OCI-M2 (cell line): ENCODE data around the gene PNKD.

Experiments
- DNase-seq: peaks from one replicate; lab custom pipeline; 2025; ENCODE audit not compliant: unreplicated experiment; lab: John Stamatoyannopoulos, UW

PNKD gene

DNA sequence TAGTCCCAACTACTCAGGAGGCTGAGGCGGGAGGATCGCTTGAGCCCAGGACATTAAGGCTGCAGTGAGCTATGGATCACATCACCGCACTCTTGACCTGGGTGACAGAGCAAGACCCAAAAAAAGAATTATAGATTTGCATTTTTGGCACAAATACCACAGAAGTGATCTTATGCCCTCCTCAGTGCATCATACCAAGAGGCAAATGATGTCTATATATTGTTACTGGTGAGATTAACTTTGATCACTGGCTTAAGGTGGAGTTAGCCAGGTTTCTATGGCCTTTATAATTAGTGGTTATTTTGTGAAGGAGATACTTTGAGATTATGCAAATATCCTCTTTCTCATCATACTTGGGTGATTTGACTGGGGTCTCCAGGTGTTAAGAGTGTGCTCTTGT is 64.2 kb downstream of the PNKD start:
- DNase-seq = no peak

DNA sequence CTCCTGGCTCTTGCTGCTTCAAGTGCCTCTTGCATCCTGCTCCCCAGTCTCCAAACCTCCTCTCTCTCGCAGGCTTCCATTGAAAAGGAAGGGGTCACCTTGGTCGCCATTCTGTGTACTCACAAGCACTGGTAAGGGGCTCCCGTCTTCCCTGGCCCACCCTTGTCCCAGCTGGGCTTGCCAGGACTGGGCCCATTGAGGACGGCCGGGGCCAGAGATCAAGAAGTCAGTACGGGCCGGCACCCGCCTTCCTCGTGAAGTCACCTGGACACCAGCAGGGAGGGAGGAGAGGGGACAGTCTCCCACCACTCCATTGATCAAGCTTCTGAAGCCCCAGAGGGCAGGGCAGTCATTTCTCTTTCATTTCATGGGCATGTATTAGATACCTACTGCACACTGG is 70.3 kb downstream of the PNKD start:
- no peak for DNase-seq

DNA sequence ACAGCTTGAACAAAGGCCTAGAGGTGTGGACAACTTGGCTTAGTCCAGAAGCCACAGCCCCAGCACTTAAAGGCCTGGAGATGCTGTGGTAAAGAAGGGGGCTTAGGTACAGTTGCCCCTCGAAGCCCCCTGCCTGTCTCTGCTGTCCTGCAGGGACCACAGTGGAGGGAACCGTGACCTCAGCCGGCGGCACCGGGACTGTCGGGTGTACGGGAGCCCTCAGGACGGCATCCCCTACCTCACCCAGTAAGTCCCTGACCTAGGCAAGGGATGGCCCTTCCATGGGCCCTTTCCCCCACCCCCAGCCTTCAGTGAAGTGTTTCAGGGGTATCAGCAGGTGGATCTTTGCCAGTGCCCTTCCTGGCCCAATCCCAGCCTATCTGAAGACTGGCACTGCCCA is 71.1 kb downstream of the PNKD start:
- no peak for DNase-seq

DNA sequence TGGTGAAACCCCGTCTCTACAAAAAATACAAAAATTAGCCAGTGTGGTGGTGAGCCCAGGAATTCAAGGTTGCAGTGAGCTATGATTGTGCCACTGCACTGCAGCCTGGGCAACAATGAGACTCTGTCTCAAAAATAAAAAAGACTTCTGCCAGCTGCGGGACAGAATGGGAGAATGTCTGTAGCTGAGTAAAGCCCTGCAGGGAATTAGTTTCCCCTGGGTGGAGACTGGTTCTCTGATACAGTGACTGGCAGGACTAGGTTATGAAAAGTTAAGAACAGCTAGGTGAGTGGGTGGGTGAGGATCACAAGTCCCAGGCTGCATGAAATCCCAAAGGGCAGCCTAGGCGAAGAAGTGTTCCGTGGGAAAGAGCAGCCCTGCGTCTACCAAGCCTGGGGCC is 72.5 kb downstream of the PNKD start:
- no peak for DNase-seq

DNA sequence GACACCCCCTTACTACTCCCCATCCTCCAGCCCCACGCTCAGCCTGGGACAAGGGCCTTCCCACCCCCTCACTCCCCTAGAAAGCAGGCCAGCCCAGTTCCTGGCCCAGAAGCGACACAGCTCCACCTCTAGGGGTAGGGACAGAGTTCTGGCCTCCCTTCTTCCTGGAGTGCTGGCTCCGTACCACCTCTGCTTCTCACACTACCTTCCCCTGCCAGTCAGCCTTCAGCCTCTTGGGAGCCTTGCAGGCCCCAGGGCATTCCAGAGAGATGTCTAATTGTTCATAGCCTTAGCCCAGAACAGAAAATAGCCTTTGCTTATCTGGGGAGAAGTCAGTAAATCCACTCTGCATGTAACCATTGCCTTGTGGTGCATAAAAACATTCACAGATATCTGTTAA is 73.3 kb downstream of the PNKD start:
- DNase-seq = no peak

DNA sequence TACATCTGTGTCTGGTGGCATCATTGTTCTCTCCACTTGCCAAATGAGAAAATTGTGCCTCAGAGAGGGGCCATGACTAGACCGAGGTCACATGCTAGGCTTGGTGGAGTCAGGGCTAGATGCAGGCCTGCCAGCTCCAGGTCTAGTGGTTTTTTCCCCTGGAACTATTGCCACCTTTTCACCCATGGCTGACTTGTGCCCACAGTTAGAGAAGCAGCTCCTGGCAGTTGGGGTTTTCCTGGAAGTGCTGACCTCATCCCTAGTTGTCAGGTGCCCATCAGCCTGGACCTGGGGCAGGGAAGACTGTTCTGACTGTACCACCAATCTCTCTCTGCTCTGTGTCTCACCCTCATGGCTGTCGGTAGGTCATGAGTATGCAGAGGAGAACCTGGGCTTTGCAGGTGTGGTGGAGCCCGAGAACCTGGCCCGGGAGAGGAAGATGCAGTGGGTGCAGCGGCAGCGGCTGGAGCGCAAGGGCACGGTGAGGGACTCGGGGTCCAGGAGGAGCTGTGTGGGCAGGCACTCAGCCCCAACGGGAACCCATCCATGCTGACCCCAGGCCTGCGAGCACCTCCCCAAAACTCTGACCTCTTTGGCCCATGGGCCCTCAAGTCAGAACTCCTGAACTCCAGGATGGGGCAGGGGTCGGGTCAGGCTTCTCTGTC is 73.9 kb downstream of the PNKD start:
- no peak for DNase-seq

DNA sequence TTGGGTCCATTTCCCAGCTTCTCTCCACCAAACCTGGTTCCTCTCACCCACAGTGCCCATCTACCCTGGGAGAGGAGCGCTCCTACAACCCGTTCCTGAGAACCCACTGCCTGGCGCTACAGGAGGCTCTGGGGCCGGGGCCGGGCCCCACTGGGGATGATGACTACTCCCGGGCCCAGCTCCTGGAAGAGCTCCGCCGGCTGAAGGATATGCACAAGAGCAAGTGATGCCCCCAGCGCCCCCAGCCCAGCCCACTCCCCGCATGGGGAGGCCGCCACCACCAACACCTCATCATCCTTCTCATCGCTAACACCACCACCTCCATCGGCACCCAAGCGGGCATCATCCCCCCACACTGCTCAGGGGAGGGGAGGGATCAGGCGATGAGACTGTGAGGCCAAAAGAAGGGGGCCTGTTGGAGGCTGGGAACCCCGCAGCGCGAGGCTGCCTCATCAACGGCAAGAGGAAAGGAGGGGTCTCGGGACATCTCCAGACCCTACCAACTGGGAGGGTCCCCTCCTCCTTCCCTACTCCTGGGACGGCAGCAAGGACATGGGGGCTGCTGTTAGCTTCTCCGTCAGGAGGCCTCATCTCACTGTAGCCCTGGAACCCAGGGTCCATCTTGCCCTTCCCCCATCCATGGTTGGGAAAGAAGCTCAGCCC is 74.6 kb downstream of the PNKD start:
- DNase-seq = no peak

DNA sequence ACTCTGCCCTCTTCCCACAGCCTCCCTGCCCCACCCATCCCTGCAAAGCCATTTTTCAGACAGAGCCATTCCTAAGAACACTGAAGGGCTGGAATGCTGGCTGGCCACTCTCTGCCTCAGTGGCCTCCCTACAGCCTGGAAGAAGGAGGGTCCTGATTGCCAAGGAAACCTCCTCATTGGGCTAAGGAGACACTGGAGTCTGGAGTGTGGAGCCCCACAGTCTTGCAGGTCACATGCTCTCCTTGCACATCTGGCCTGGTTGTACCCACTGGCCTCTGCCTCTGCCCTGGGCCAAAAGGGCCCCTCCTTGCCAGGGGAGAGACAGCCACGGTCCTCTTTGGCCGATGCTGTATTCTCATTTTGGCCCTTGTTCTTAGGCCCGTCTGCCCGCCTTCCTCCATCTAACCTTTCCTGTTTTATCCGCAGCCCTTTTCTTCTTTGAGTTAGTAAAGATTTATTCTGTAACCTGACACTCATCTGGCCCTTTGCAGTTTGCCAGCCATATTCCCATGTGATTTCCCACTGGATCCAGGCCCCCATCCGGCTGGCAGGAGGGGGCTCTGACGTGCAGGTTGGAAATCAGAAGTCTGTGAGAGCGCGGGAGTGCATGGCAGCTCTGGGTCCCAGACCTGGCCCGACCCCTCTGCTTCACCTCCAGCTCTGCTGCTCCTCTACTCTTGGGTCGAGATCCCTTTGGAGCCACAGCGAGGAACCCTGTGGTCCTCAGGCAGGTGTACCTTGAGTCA is 75.3 kb downstream of the PNKD start:
- DNase-seq = no peak

DNA sequence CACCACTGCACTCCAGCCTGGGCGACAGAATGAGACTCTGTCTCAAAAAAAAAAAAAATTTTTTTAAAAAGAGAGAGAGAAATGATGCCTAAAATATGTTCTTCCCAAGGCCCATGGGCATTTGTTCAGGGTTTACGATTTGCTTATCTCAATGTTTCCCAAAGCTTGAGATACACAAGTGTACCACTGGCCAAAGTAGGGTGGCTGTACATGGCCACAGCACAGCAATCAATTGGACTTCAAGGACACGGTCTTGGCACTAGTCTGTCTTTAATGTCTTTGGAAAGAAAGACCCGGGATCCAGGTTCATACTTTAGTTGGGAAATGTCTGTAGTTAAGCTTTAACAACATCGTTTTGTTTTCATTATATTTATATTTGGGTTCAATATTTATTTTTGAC is 76.9 kb downstream of the PNKD start:
- DNase-seq = no peak

DNA sequence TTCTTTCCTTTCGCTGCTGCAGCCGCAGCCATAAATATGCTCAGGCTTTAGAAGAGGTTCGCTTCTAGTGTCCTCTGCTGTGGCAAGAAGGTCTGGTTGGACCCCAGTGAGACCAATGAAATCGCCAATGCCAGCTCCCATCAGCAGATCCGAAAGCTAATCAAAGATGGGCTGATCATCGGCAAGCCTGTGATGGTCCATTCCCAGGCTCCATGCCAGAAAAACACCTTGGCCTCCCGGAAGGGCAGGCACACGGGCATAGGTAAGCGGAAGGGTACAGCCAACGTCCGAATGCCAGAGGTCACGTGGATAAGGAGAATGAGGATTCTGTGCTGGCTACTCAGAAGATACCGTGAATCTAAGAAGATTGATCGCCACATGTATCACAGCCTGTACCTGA is 83.7 kb downstream of the PNKD start:
- no peak for DNase-seq

DNA sequence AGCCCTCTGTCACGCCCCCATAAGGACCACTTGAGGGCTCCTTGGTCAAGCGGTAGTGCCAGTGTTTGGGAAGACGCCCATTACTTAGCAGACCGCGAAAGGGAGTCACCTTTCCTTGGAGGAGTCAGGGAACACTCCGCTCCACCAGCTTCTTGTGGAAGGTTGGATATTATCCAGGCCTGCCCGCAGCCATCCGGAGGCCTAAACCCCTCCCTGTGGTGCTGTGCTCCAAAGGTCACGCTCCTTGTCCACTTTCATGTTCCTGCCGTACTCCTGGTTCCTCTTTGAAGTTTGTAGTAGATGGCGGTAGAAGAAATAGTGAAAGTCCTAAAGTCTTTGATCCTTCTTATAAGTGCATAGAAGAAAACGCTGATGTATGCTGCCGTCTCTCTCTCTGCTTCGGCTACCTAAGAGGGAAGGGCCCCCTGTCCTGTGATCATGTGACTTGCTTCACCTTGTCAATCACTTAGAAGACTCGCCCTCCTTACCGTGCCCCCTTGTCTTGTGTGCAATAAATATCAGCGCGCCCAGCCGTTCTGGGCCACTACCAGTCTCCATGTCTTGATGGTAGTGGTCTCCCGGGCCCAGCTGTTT is 84.6 kb downstream of the PNKD start:
- DNase-seq = no peak

DNA sequence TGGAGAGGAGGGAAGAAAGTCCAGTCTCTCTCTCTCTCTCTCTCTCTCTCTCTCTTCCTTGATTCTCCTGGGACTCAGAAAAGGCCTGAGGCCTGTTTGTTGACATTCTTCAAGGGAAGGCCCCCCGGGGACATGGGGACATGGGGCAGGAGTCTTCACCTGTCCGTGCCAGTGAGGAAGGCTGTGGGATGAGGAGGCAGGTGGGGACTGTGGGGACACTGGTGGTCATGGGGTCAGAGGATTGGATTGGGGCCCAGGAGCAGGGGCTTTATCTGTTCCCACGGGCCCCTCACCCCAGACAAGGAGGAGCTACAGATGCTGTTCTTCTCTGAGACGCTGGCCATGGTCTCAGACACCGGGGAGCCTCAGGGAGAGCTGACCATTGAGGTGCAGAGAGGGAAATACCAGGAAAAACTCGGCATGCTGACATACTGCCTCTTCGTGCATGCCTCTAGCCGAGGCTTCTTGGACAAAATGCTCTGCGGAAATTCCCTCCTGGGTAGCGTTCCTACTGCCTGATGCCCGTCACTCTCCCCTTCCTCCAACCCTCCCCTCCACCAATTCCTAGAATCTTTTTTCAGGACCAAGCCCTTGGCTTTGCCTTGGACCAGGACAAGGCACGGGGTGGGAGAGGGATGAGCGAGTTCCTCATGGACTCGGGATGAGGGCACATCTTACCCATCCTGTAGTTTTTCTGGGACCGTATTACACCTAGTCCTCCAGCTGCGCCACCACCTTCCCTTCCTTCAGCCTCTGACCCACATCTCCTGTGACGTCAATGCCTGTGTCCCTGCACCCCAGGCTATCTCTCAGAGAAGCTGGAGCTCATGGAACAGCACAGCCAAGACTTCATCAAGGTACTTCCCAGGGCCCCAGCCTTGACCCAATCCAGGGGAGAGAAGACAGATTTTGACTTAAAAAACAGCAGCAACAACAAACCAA is 87.2 kb downstream of the PNKD start:
- DNase-seq = no peak

DNA sequence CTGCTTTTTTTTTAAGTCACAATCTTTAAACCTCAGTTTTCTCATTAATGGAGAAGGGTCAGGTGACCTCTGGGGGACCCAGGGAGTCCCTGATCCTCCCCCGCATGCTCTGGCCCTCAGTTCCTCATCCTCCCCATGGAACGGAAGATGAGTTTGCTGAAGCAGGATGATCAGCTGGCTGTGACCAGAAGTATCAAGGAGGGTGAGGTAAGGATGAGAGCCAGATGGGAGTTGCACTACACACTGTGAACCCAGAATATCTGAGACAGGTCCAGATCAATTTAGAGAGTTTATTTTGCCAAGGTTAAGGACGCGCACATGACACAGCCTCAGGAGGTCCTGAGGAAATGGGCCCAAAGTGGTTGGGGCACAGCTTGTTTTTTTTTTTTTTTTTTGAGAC is 90.1 kb downstream of the PNKD start:
- DNase-seq = no peak

DNA sequence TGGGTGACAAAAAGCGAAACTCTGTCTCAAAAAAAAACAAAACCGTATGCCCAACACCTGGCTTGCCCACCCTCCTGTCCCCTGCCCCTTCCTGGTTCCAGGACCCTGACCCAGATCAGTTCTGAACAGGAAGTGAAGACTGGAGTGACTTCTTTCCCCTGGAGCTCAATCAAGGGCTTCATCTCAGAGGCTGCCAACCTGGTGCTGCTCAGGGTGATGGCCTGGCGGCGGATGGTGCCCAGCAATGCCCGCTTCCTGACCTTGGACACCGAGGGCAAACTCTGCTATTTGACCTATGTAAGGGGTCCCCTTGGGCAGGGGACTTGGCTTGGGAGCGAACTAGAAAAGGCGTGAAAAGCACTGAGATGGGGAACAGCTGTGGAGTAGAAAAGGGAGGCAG is 92.3 kb downstream of the PNKD start:
- no peak for DNase-seq

DNA sequence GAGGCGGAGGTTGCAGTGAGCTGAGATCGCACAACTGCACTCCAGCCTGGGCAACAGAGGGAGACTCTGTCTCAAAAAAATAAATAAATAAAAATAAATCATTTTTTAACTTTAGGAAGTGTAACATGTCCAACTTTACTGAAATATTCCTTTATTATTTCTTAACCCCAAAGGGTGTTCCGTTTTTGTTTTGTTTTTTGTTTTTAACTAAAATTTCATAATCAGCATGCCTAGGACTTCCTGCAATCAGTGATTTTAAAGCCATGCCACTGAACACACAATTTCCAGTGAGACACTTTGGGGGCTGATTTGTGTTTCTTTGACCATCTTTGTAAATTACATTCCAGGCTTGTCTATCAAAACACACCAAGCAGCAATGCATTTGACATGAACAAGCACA is 93.4 kb downstream of the PNKD start:
- no peak for DNase-seq

DNA sequence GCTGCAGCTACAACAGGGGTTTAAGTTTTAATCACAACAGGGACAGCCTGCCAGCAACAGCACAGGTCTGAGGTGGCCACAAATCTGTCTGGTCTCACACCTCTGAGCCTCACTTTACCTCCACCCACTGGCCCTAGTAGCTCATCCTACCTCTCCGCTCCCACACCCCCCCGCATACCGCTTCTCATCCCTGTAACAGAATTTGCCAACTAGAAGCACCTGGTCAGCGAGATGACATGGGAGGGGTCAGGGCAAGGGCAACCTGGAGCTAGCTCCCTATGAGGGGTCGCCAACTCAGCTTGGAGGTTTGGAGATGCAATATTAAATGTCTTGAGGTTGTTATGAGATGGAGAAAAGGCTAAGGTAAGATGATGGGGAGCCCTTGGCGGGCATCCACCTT is 93.9 kb downstream of the PNKD start:
- no peak for DNase-seq

DNA sequence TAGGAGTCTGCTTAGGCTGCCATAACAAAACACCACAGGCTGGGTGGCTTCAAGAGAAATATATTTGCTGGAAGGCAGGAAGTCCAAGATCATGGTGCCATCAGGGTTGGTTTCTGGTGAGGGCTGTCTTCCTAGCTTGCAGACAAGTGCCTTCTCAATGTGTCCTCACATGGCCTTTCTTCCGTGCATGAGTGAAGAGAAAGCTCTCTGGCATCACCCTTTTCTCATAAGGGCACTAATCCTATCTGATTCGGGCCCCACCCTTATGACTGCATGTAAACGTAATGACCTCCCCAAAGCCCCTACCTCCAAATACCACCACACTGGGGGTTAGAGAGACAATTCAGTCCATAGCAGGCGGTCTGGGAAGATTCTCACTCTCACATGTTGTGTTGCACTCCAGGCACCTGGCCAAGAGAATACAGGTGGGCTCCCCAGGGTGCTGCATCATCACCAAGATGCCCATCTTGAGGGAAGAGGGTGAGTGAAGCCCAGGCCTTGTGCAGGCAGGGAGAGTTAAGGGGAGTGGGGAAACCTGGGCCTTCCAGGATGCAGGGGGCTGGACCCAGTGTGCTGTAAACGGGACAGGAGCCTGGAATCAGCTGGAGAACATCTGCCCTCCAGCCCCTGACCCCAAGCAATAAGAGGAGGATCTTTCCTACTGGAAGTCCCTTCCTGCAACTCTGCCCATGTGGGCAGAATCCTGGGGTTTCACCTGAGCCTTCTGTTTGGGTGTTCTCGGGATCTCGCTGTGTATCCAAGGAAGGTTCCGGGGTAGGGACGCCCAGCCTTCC is 96.5 kb downstream of the PNKD start:
- DNase-seq = no peak

DNA sequence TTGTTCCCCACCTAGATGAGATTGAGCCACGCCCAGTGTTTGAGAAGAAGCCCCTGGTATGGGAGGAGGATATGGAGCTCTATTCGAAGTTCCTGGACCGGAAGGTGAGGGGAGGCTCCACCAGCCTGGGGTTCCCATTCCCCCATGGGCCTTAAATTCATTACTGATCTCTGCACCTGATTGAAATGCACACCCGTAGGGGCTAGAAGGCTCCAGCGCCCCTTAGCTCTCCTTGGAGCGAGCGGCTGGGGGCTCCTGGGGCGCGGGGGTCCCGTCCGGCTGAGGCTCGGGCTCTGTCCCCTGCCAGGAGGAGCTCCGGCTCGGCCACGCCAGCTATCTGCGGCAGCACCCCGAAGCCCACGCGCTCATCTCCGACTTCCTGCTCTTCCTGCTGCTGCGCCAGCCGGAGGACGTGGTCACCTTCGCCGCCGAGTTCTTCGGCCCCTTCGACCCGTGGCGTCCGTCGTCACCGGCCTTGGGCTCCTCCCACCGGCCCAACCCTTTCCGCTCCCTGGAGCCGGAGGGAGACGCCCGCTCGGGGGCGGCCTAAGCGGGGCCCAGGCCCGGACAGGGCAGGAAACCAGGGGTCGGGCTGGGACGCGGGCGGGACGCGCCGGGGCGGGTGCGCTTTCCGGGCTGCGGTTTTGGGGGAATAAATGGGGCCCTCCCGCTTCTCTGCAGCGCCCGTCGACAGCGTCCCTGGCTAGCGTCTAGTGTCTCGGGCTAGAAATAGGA is 97.3 kb downstream of the PNKD start:
- DNase-seq = peak; percentile 12

DNA sequence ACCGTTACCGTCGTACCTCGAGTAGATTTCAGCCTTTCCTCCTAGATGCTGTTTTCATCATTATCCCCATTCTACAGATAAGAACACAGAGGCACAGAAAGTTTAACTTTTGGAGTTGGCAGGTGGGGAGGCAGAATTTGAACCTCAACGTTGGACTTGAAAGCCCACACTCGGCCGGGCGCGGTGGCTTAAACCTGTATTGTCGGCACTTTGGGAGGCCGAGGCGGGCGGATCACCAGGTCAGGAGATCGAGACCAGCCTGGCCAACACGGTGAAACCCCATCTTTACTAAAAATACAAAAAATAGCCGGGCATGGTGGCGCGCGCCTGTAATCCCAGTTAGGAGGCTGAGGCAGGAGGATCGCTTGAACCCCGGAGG is 97.8 kb downstream of the PNKD start:
- DNase-seq = no peak
